ENCODE results near the gene SLFN12L. TPM values are rescaled to one million over a fixed set of nuclear protein-coding genes. Genes with fewer than 3 reads are reported as not detected.

SLFN12L gene
- 0.11 TPM in 1 of 2 replicates, not detected in the other for total RNA-seq

DNA sequence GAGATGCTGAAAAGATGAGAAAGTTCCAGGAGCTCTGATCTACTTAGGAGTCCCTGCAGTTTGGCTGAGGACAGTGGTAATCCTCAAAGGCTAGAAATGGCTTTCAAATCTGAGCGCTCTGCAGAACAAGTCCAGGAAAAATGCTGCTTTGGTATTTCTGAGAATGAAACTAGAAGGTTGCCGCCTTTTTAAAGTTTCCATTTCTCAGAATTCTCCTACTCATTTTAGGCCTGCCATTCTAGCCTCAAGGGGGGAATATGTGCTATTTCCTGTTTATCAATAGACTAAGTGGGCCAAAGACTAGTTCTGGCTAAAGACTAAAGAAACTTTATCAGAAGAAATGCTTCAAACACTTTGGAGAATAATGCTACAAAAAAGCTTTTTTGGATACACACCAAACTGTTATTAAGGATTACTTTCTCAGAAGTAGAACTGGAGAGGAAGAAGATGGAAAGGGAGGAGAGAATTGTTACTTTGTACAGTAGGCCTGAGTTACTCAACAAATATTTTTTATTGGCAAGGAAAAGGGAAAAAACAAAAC is at the start of gene SLFN12L:
Gene SLFN12L, minus strand, starts transcription at position 78 of the 541 bp plus-strand sequence. CDS start 15,314 bp downstream, outside the sequence.

DNA sequence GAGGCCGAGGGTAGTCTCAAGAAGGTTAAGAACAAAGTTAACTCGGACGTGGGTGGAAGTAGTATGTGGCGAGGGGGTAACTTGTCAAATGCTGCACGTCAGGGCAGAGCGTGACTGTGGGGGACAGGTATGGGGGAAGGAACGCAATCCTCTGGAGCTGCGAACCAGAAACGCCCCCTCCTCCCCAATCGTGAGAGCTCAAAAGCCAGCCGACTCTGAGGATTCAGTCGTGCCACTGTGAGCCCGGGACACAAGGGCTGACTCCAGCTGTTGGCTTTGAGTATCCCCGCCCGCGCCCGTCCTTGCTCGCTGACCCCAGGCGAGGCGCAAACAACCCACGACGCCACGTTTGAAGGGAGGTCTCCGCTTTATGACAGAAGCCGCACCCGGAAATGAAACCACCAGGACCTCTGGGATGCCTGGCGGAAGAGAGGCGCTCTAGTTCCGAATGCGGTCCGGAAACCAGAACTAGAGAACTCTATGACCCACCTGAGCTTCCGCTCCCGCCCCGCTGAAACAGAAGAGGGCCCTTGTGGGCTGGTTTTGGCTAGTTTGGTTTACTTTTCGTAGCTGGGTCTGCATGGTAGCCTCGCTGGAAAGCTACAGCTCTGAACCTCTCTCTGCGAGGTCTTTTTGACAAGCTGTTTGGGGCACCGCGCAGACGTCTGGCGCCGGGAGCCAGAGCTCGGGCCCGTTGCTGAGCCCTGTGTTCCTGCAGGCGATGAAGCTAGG is 40.9 kb upstream of the SLFN12L start, which contains the start of gene PEX12:
Gene PEX12, minus strand, starts transcription at position 375 of the 732 bp plus-strand sequence. CDS start 550 bp downstream, outside the sequence.

DNA sequence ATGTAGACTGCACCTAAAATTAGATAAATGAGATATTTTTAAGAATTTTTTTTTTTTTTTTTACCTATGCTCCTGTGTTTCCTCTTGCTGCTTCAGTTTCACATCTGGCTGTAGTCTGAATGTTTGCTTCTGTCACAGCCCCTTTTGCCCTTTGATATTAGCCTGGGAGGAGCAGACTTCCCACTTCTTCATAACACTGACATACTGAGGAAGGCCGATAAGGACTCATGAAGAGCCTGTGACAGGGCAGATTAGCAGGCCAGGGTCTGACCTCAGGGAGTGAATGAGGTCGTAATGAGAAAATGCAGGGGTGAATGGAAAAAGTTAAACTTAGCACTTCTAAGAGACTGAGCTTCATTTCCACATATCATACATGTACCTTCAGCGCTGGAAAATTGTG is 23.2 kb upstream of the SLFN12L start, which contains the start of gene SLFN14:
Gene SLFN14, minus strand, starts transcription at position 117 of the 400 bp plus-strand sequence. CDS start 2,757 bp downstream, outside the sequence.

DNA sequence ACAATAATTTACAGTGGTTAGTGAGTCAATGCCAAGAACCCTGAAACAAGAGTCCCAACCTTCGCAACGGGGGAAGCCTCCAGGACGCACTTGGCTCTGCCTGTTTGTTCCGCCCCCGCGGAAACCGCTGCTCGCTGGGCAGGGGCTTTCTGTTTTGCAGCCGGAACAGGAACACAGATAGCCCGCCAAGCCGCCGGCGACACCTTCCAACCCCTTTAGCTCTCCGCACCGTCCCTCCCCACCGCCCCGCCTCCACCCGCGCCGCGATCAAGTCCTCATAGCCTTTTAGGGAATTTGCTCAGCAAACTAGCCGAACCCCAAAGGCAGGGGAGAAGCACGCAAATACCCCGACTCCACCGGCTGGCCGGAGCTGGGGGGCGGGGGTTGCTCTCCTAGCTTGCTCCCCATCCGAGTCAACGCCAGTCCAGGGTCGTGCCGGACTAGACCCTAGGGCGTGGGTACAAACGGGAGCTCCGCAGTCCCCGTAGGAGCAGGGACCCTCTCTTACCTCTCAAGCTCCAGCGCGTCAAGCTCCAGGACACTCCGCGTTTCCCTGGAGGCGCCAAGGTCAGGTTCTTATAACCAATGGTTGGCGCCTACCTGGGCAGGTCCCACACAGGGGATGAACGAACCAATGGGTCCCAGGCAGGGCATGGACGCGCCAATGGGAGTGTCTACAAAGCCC is 89.1 kb downstream of the SLFN12L start, which contains the start of gene SLFN13:
Gene SLFN13, minus strand, starts transcription at position 553 of the 685 bp plus-strand sequence. CDS start 3,086 bp downstream, outside the sequence.

DNA sequence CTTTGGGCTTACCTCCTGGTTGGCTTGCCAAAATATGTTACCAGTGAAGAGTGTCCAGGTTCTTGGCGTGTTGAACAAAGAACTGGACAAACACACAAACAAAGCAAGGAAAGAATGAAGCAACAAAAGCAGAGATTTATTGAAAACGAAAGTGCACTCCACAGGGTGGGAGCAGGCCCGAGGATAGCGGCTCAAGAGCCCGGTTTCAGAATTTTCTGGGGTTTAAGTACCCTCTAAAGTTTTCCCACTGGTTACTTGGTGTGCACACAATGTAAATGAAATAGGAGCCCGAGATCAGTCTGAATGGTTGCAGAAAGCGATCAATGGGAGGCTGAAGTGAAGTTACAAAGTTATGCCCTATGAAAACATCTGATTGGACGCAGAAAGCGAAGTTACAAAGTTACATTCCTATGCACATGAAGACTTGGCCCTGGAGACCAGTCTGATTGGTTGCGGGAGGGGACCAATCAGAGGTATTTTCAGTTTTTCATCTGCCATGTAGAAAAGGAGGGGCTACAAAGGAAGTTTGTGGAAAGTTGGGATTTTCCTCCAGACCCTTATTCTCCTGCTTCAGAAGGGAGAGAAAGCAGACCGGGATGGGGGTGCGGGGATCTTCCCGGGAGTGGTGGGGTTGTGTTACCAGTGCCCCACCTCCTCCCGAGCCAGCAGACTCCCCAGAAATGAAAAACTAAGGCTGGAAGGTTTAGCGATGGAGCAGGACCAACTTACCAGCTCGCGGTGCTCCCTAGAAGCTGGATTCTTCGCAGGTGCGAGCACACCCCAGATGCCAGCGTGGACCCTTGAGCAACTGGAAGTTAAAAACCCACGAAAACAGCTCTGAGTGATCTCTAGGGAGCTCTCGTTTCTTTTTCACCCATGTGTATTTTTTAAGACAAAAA is 105.1 kb downstream of the SLFN12L start, which contains the start of gene SLFN12:
Gene SLFN12, minus strand, starts transcription at position 325 of the 899 bp plus-strand sequence. CDS start 9,472 bp downstream, outside the sequence.

Small RNA genes lying within 50 kb of the gene (small RNA-seq; reads per million reads assigned to genes)
- gene AC015911.1: not detected
- gene SNORD7: 11.9 reads per million, percentile 94 among the genes with 10 or more reads in this experiment

Other genes with a start within 250 kb of the SLFN12L start
- gene SLFN11, start 164.1 kb downstream of the SLFN12L start, total RNA-seq: 8.4 and 8.8 TPM in 2 replicates
- gene SLFN12, start 105.2 kb downstream of the SLFN12L start, total RNA-seq: 13.5 and 20.9 TPM in 2 replicates
- 0.13 and 0.22 TPM in 2 replicates for gene SLFN13, start 88.9 kb downstream of the SLFN12L start, total RNA-seq
- gene SLFN14, start 23.1 kb upstream of the SLFN12L start, total RNA-seq: not detected in 2 replicates
- gene PEX12, start 40.9 kb upstream of the SLFN12L start, total RNA-seq: 9.8 and 10.6 TPM in 2 replicates
- gene AP2B1, start 49.6 kb upstream of the SLFN12L start, total RNA-seq: 155 and 168 TPM in 2 replicates
- gene RASL10B, start 194.0 kb upstream of the SLFN12L start, total RNA-seq: 0.91 and 1.4 TPM in 2 replicates
- under 0.01 TPM in 1 of 2 replicates, not detected in the other for gene GAS2L2, start 215.6 kb upstream of the SLFN12L start, total RNA-seq
- not detected in 2 replicates for gene C17orf50, start 223.2 kb upstream of the SLFN12L start, total RNA-seq

All from articular chondrocyte of knee joint (primary cell).